GM10266 (cell line): ENCODE results near the gene DERL3.

ENCODE experiments used
- DNase-seq: peaks from one replicate; pipeline ENCODE4 v3.0.0; 2012; ENCODE audit errors: extremely low spot score
- CTCF ChIP-seq: IDR thresholded peaks from 2 replicates; pipeline ENCODE4 v1.5.1; 2012; ENCODE audit warnings: mild to moderate bottlenecking, low read depth; ENCODE audit not compliant: control insufficient read depth, insufficient read depth; ENCODE audit errors: missing control alignments

DERL3 gene

GRCh38 chr22:23806837-23807236 is 32.0 kb downstream of the DERL3 start:
- no peak for DNase-seq
- no peak for TF ChIP-seq CTCF

GRCh38 chr22:23804781-23805291 is 34.0 kb downstream of the DERL3 start:
- DNase-seq = no peak
- no peak for TF ChIP-seq CTCF

- TF ChIP-seq CTCF = no peak
- DNase-seq = no peak
Measured at GRCh38 chr22:23803001-23803819, 35.6 kb downstream of the DERL3 start.

- no peak for DNase-seq
- TF ChIP-seq CTCF = no peak
Measured at GRCh38 chr22:23801886-23802377, 36.9 kb downstream of the DERL3 start.

GRCh38 chr22:23801238-23801821 is 37.5 kb downstream of the DERL3 start:
- no peak for TF ChIP-seq CTCF

GRCh38 chr22:23800297-23801237 is 38.2 kb downstream of the DERL3 start:
- peak; percentile 77 for DNase-seq
- TF ChIP-seq CTCF = no peak

More at GRCh38 chr22:23801238-23801821, 37.5 kb downstream of the DERL3 start:
- no peak for DNase-seq
